GM12878 (cell line): ENCODE data around the gene DNHD1. TPM values are rescaled to one million over a fixed set of nuclear protein-coding genes. Genes with fewer than 3 reads are reported as not detected.

Experiments used
- ATAC-seq: fragments of 200-7000 bp; cut with Tn5 transposase; 3 replicates; pipeline ENCODE4 v1.9.1; 2020; ENCODE audit warnings: mild to moderate bottlenecking, moderate library complexity
- BruUV-seq: library from RNA; stranded (reverse); fragments of 400-500 nt; replicated peaks from 2 replicates; lab custom pipeline; 2021; lab: Mats Ljungman, UMichigan
- CTCF ChIA-PET: fragments of 300-600 bp; sonication (Branson Sonifier 250); formaldehyde crosslinking; extraction: SDS; loops from one replicate; lab custom pipeline; 2021; ENCODE audit warnings: inconsistent platforms; lab: Yijun Ruan, JAX
- POLR2A ChIA-PET: fragments of 350-600 bp; formaldehyde crosslinking; extraction: SDS; loops from one replicate; lab custom pipeline; 2021; ENCODE audit warnings: inconsistent platforms; lab: Charles Lee
- RAD21 ChIA-PET: fragments of 300-600 bp; sonication (Branson Sonifier 250); formaldehyde crosslinking; loops from one replicate; lab custom pipeline; 2023; ENCODE audit warnings: antibody characterized with exemption; ENCODE audit not compliant: unreplicated experiment; lab: Charles Lee
- SMC1A ChIA-PET: fragments of 300-600 bp; sonication (Branson Sonifier 250); formaldehyde crosslinking; loops from one replicate; lab custom pipeline; 2023; ENCODE audit not compliant: unreplicated experiment, uncharacterized antibody; lab: Charles Lee
- DNase-seq: peaks from one replicate; pipeline ENCODE4 v3.0.0-alpha.2; 2011; ENCODE audit warnings: low read depth, low spot score
- FAIRE-seq: peaks from 3 replicates; lab custom pipeline; 2011; peaks lifted over from hg19 to GRCh38; lab: Jason Lieb, UNC
- H2AFZ ChIP-seq: 2 replicates; pipeline ENCODE4 v1.6.0; 2011; ENCODE audit warnings: low read depth, low read length, control low read depth; ENCODE audit not compliant: control insufficient read depth
- H3K27ac ChIP-seq: 2 replicates; pipeline ENCODE4 v1.5.1; 2011; ENCODE audit warnings: control low read depth; ENCODE audit not compliant: control insufficient read depth, insufficient read depth
- H3K27me3 ChIP-seq, 2 experiments: replicated peaks in 1 of 2; 2 replicates each; pipeline versions ENCODE4 v1.6.0 to v1.6.1; 2011; ENCODE audit warnings: low read length in 1 of 2; ENCODE audit not compliant: control insufficient read depth in 2 of 2, insufficient read depth in 2 of 2
- H3K36me3 ChIP-seq, 2 experiments: 2 replicates each; pipeline ENCODE4 v1.5.1; 2011; ENCODE audit warnings: low read length in 1 of 2; ENCODE audit not compliant: control insufficient read depth in 2 of 2, insufficient read depth in 2 of 2
- H3K4me1 ChIP-seq: 2 replicates; pipeline ENCODE4 v1.6.1; 2011; ENCODE audit warnings: mild to moderate bottlenecking, low read length, moderate library complexity, mixed read lengths; ENCODE audit not compliant: control insufficient read depth, insufficient read depth
- H3K4me2 ChIP-seq: 2 replicates; pipeline ENCODE4 v1.6.0; 2011; ENCODE audit warnings: control low read depth; ENCODE audit not compliant: control insufficient read depth, insufficient read depth
- H3K4me3 ChIP-seq: fragments of 200-600 bp; sonication (generic); 2 replicates; pipeline ENCODE4 v1.5.1; 2016
- H3K79me2 ChIP-seq: 2 replicates; pipeline ENCODE4 v1.6.0; 2011; ENCODE audit warnings: low read length; ENCODE audit not compliant: control insufficient read depth, insufficient read depth
- H3K9ac ChIP-seq: 2 replicates; pipeline ENCODE4 v1.8.0; 2011; ENCODE audit warnings: low read length, control low read depth, mixed read lengths; ENCODE audit not compliant: control insufficient read depth, insufficient read depth
- H3K9me3 ChIP-seq: replicated peaks from 3 replicates; pipeline ENCODE4 v1.5.1; 2011; ENCODE audit warnings: mild to moderate bottlenecking, low read length; ENCODE audit not compliant: control insufficient read depth, insufficient read depth
- H4K20me1 ChIP-seq: 2 replicates; pipeline ENCODE4 v1.6.0; 2011; ENCODE audit not compliant: control insufficient read depth, insufficient read depth
- BCLAF1 ChIP-seq: fragments of 450-650 bp; IDR thresholded peaks from 2 replicates; pipeline ENCODE4 v1.6.1; 2017; ENCODE audit warnings: antibody characterized with exemption, mild to moderate bottlenecking, moderate library complexity
- CBX3 ChIP-seq: fragments of 200-600 bp; sonication (generic); IDR thresholded peaks from 2 replicates; pipeline ENCODE4 v1.6.1; 2016; ENCODE audit warnings: low read depth, borderline replicate concordance
- IRF4 ChIP-seq: IDR thresholded peaks from 2 replicates; pipeline ENCODE4 v1.6.1; 2011; ENCODE audit warnings: low read depth, low read length
- NRF1 ChIP-seq: conservative IDR thresholded peaks from 2 replicates; pipeline ENCODE4 v1.6.1; 2011; ENCODE audit warnings: mild to moderate bottlenecking, low read depth, low read length, improper control_type of control experiment
- PAX8 ChIP-seq: fragments of 450-650 bp; IDR thresholded peaks from 2 replicates; pipeline ENCODE4 v1.6.1; 2017; ENCODE audit warnings: mild to moderate bottlenecking, moderate library complexity
- POLR2A ChIP-seq: IDR thresholded peaks from 2 replicates; pipeline ENCODE4 v1.6.1; 2011; ENCODE audit warnings: low read depth, mild to moderate bottlenecking, low read length
- RAD21 ChIP-seq: IDR thresholded peaks from 2 replicates; pipeline ENCODE4 v1.6.1; 2011; ENCODE audit warnings: mild to moderate bottlenecking, low read depth, low read length, moderate library complexity; ENCODE audit not compliant: insufficient read depth
- REST ChIP-seq: IDR thresholded peaks from 2 replicates; pipeline ENCODE4 v1.6.1; 2012; ENCODE audit warnings: mild to moderate bottlenecking, low read depth, low read length
- SP1 ChIP-seq: IDR thresholded peaks from one replicate; pipeline ENCODE4 v1.6.1; 2011; ENCODE audit warnings: low read depth, low read length
- ZNF592 ChIP-seq: fragments of 450-650 bp; IDR thresholded peaks from 2 replicates; pipeline ENCODE4 v1.6.1; 2017; ENCODE audit warnings: mild to moderate bottlenecking, moderate library complexity
- ZZZ3 ChIP-seq: IDR thresholded peaks from 2 replicates; pipeline ENCODE4 v1.6.1; 2011; ENCODE audit warnings: low read depth; ENCODE audit not compliant: control insufficient read depth, insufficient read length
- WGBS: methylation state at CpG from one replicate; pipeline ENCODE4 v1.1.6; 2016; ENCODE audit warnings: low lambda C conversion rate; ENCODE audit not compliant: insufficient replicate concordance, insufficient coverage; ENCODE audit errors: missing lambda C conversion rate; 5-methylcytosine and 5-hydroxymethylcytosine counted together
- in situ Hi-C: fragments of 300-500 bp; cut with MboI; formaldehyde crosslinking; loops from 9 replicates; pipeline ENCODE4 v1.14.3; 2018; ENCODE audit warnings: mixed read lengths
- intact Hi-C: fragments of 100-400 bp; cut with micrococcal nuclease; formaldehyde crosslinking; loops from one replicate; pipeline ENCODE4 v1.14.2; 2022; ENCODE audit not compliant: unreplicated experiment
- polyA plus RNA-seq, 11 experiments: library from polyadenylated mRNA; depleted of rRNA in 4 of 11; unstranded in 6 of 11; stranded (reverse) in 5 of 11; fragments of >200 nt; fragmentation: Nextera tagmentation in 4 of 11; fragmentation: Illumina TruSeq in 1 of 11; extraction: Ambion mirVana in 4 of 11; extraction: Trizol in 1 of 11; gene quantifications; 1 replicate in 1 of 11; 2 replicates in 10 of 11; pipeline versions ENCODE4 v1.2.1 to v1.2.3, GENCODE V29; 2011 to 2016; ENCODE audit warnings: inconsistent platforms in 2 of 11, missing spikeins in 2 of 11, low read depth in 1 of 11
- total RNA-seq, 4 experiments: library from RNA; depleted of rRNA in 3 of 4; stranded (reverse); fragments of >200 nt in 3 of 4; fragmentation: Illumina TruSeq in 1 of 4; extraction: Trizol in 1 of 4; gene quantifications; 2 replicates each; pipeline versions ENCODE4 v1.2.1 to v1.2.3, GENCODE V29; 2013 to 2021

DNHD1 gene
- total and polyA plus RNA-seq, 10 of the 15 experiments (the other 5 are each of a cell fraction or from before 2014, with no cell fraction given) = 0.99 to 16.9 (median 8.6) TPM

- H3K4me3 ChIP-seq = no peak overlapping the region
- H3K36me3 ChIP-seq = peaks cover 0 to 1% of the 10 kb centered on the region in 2 experiments; a peak in 1 of 4 replicates
- ATAC-seq (no peak), FAIRE-seq (no peak), DNase-seq (no peak)
- H4K20me1 ChIP-seq = no peaks in the 10 kb centered on the region
- no peaks in the 10 kb centered on the region for H3K4me1 ChIP-seq
- H3K9me3 ChIP-seq = no peaks in the 10 kb centered on the region
- H2AFZ ChIP-seq = no peak overlapping the region
- RAD21 ChIA-PET = no interaction called here
- no peak overlapping the region for H3K9ac ChIP-seq
- POLR2A ChIA-PET = no interaction called here
- H3K4me2 ChIP-seq = no peak overlapping the region
- intact Hi-C loops = no loop called here
- WGBS = 84% methylated on average over 5 of the region's 5 CpGs
- SMC1A ChIA-PET = no interaction called here
- H3K27ac ChIP-seq = no peak overlapping the region
- H3K79me2 ChIP-seq = no peaks in the 10 kb centered on the region
- in situ Hi-C loops = no loop called here
- H3K27me3 ChIP-seq = no peaks in the 10 kb centered on the region
- CTCF ChIA-PET = no interaction called here
- no TSS peak for BruUV-seq
- TF ChIP-seq SP1 (no peak), IRF4 (no peak), NRF1 (no peak), BCLAF1 (no peak), RAD21 (no peak), ZZZ3 (no peak), PAX8 (no peak), REST (no peak), POLR2A (no peak), CBX3 (no peak), ZNF592 (no peak)
These were observed 72.6 kb downstream of the DNHD1 start for GRCh38 chr11:6569706-6570105.
